Epithelial cell of esophagus (primary cell): Measurements from ENCODE around the gene SUGP2.

ENCODE experiments used
- DNase-seq: peaks from one replicate; pipeline ENCODE4 v3.0.0; 2010; ENCODE audit warnings: low read depth
- H3K4me3 ChIP-seq: 2 replicates; pipeline ENCODE4 v1.5.1; 2011; ENCODE audit warnings: mild to moderate bottlenecking, low read length, control low read depth
- CTCF ChIP-seq: IDR thresholded peaks from 2 replicates; pipeline ENCODE4 v1.5.1; 2011; ENCODE audit warnings: low read depth, mild to moderate bottlenecking, low read length, control low read depth, inconsistent platforms; ENCODE audit not compliant: insufficient read depth; ENCODE audit errors: missing control alignments

SUGP2 gene

GRCh38 chr19:18999896-19000620 is 33.3 kb downstream of the SUGP2 start:
- TF ChIP-seq CTCF = peak; percentile 33
- no peak overlapping the region for H3K4me3 ChIP-seq
- peak; percentile 30 for DNase-seq

- TF ChIP-seq CTCF = no peak
- DNase-seq = peak; percentile 14
- H3K4me3 ChIP-seq = no peak overlapping the region
Measured at GRCh38 chr19:18999016-18999758, 34.1 kb downstream of the SUGP2 start.

GRCh38 chr19:18998276-18998675 is 35.0 kb downstream of the SUGP2 start:
- no peak for TF ChIP-seq CTCF
- H3K4me3 ChIP-seq = no peak overlapping the region
- no peak for DNase-seq

GRCh38 chr19:18996796-18997394 is 36.4 kb downstream of the SUGP2 start:
- no peak for TF ChIP-seq CTCF
- H3K4me3 ChIP-seq = no peak overlapping the region
- no peak for DNase-seq

GRCh38 chr19:18996351-18996750 is 37.0 kb downstream of the SUGP2 start:
- no peak for DNase-seq
- no peak for TF ChIP-seq CTCF
- no peak overlapping the region for H3K4me3 ChIP-seq

- DNase-seq = peak; percentile 66
- no peak overlapping the region for H3K4me3 ChIP-seq
- peak; percentile 54 for TF ChIP-seq CTCF
Measured at GRCh38 chr19:18995804-18996241, 37.5 kb downstream of the SUGP2 start.

GRCh38 chr19:18993115-18993514 is 40.2 kb downstream of the SUGP2 start:
- TF ChIP-seq CTCF = no peak
- DNase-seq = no peak
- no peak overlapping the region for H3K4me3 ChIP-seq
